Retinal pigment epithelial cell (primary cell): ENCODE results near the gene SEMA7A.

Experiments
- DNase-seq: peaks from one replicate; pipeline ENCODE4 v3.0.0-alpha.2; 2010; ENCODE audit warnings: low read depth
- H3K4me3 ChIP-seq: 2 replicates; pipeline ENCODE4 v1.5.1; 2011; ENCODE audit warnings: mild to moderate bottlenecking, low read length, control low read depth, moderate library complexity
- TF ChIP-seq, protein P1 (sequence below): conservative IDR thresholded peaks from 2 replicates; pipeline ENCODE4 v1.5.1; 2011; ENCODE audit warnings: low read depth, low read length, control low read depth, inconsistent platforms

The SEMA7A gene

GRCh38 chr15:74454764-74455500 is 21.2 kb upstream of the SEMA7A start:
- no peak overlapping the region for H3K4me3 ChIP-seq
- TF ChIP-seq, protein P1, sequence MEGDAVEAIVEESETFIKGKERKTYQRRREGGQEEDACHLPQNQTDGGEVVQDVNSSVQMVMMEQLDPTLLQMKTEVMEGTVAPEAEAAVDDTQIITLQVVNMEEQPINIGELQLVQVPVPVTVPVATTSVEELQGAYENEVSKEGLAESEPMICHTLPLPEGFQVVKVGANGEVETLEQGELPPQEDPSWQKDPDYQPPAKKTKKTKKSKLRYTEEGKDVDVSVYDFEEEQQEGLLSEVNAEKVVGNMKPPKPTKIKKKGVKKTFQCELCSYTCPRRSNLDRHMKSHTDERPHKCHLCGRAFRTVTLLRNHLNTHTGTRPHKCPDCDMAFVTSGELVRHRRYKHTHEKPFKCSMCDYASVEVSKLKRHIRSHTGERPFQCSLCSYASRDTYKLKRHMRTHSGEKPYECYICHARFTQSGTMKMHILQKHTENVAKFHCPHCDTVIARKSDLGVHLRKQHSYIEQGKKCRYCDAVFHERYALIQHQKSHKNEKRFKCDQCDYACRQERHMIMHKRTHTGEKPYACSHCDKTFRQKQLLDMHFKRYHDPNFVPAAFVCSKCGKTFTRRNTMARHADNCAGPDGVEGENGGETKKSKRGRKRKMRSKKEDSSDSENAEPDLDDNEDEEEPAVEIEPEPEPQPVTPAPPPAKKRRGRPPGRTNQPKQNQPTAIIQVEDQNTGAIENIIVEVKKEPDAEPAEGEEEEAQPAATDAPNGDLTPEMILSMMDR, result no peak
- DNase-seq, result no peak

DNA sequence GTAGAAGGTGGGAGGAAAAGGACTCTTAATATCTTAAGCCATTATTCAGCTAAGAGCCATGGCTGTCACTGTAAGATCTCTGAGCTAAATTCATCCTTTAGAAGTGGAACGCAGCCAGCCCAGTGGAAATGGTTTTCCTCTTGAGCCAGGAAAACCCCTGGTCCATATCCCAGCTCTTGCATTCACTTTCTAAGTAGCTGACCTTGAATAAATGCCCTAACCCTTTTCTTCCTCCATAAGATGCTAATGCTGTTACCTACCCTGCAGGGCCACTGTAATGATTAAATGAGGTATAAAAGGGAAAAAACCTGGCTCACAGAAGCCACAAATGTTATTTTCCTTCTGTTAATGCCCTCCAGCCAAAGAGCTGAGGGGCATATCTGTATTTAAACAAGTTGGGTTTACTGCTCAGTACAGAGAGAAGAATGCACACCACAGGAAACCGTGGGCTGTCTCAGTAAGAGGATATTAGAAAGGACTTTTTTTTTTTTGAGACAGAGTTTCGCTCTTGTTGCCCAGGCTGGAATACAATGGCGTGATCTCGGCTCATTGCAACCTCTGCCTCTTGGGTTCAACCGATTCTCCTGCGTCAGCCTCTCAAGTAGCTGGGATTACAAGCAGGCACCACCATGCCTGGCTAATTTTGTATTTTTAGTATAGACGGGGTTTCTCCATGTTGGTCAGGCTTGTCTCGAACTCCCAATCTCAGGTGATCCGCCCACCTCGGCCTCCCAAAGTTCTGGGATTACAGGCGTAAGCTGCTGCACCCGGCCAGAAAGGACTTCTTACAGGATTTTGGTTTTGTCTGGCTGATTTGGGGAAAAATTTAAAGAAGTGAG is 20.4 kb upstream of the SEMA7A start:
- H3K4me3 ChIP-seq, result no peak overlapping the region
- TF ChIP-seq, protein P1, result no peak
- no peak for DNase-seq

GRCh38 chr15:74451861-74452835 is 18.4 kb upstream of the SEMA7A start:
- H3K4me3 ChIP-seq, result no peak overlapping the region
- no peak for DNase-seq
- TF ChIP-seq, protein P1, result no peak

GRCh38 chr15:74451322-74451721 is 17.6 kb upstream of the SEMA7A start:
- no peak overlapping the region for H3K4me3 ChIP-seq
- no peak for DNase-seq
- TF ChIP-seq, protein P1, result no peak

GRCh38 chr15:74449643-74450205 is 16.0 kb upstream of the SEMA7A start:
- no peak for DNase-seq
- TF ChIP-seq, protein P1, result no peak
- no peak overlapping the region for H3K4me3 ChIP-seq

DNA sequence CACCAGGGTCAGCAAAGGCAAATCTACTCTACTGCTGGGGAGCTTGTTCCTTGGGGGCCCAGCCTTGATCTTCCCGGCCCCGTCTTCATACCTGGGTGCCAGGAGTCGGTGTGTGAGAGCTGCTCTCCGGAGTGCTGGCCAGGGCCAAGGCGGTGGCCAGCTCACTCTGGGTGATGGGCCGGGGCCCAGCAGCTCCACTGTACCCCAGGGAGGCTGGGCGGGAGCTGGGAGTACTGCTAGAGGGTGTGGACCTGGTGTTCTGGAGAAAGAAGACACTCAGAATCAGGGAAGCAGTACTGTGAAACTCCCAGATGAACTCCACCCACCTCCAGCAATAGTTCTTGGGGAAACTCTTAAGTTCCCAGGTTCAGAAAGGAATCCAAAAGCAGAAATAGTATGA is 15.3 kb upstream of the SEMA7A start:
- no peak for DNase-seq
- TF ChIP-seq, protein P1, result no peak
- no peak overlapping the region for H3K4me3 ChIP-seq
